ENCODE data around the gene FAM174C.
A peak's percentile ranks its signal among the peaks of the same experiment; 100 is the strongest.

FAM174C gene

DNA sequence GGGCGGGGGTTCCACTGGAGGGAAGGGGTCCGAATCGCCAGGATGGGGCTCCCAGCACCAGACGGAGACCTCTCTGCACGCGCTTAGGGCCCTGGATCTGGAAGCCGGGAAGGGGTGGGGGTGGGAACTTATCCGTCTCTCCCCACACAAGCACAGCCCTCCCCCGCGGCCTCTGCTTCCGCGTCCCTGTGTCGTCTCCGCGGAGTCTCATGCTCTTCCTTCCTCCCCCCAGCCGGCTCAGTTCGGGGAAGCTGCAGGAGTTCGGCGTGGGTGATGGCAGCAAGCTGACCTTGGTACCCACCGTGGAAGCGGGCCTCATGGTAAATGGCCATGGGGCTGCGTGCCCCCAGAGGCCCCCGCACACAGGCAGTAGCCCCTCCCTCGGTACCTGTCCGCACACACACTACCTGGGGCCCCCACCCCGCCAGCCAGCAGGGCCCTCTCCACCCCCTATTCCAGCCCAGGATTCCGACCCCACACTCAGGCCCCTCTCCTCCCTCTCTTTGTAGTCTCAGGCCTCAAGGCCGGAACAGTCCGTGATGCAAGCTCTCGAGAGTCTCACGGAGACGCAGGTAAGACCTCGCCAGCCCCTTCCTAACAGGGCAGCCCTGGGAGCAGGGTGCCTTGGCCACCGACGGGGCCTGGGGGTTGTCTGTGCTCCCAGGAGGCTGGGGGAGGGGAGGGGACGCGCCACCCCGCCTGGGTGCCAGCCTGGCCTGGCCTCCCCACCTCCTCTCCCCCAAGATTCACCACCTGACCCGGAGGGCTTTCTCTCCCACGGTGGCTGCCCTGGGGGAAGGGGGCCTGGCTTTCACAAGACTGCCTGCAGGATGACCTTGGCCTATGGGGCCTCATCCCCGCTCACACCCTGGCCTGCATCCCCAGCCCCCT lies 23.8 kb upstream of the FAM174C start (continued):
- TF ChIP-seq, protein P1, sequence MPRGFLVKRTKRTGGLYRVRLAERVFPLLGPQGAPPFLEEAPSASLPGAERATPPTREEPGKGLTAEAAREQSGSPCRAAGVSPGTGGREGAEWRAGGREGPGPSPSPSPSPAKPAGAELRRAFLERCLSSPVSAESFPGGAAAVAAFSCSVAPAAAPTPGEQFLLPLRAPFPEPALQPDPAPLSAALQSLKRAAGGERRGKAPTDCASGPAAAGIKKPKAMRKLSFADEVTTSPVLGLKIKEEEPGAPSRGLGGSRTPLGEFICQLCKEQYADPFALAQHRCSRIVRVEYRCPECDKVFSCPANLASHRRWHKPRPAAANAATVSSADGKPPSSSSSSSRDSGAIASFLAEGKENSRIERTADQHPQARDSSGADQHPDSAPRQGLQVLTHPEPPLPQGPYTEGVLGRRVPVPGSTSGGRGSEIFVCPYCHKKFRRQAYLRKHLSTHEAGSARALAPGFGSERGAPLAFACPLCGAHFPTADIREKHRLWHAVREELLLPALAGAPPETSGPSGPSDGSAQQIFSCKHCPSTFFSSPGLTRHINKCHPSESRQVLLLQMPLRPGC (tag by site-specific recombination; IDR thresholded peaks at IDR 0.05): 0 out of 2 replicates have a peak, but pooled peaks have one; percentile 28
- TF ChIP-seq ZNF433 (tag by site-specific recombination; IDR thresholded peaks at IDR 0.05; ENCODE audit: low read depth) (no peak), ZNF23 (tag by site-specific recombination; IDR thresholded peaks at IDR 0.05; ENCODE audit: borderline replicate concordance) (no peak), ZNF311 (tag by site-specific recombination; IDR thresholded peaks at IDR 0.05; ENCODE audit: borderline replicate concordance) (no peak), ZNF121 (tag by site-specific recombination; IDR thresholded peaks at IDR 0.05) (peak; percentile 37; the same call in 1 of the 2 replicates), ZNF596 (tag by site-specific recombination; IDR thresholded peaks at IDR 0.05) (no peak), ZNF626 (tag by site-specific recombination; IDR thresholded peaks at IDR 0.05) (no peak), ZNF404 (tag by site-specific recombination; IDR thresholded peaks at IDR 0.05) (no peak), GLIS2 (tag by site-specific recombination; IDR thresholded peaks at IDR 0.05) (peak; percentile 88), ZNF658 (tag by site-specific recombination; IDR thresholded peaks at IDR 0.05) (no peak), ZNF660 (tag by site-specific recombination; IDR thresholded peaks at IDR 0.05) (no peak), OVOL3 (tag by site-specific recombination; IDR thresholded peaks at IDR 0.05) (no peak), ZNF677 (tag by site-specific recombination; IDR thresholded peaks at IDR 0.05) (no peak), ZNF335 (tag by site-specific recombination; conservative IDR thresholded peaks at IDR 0.05) (no peak; the same call in 1 of the 2 replicates), IKZF3 (tag by site-specific recombination; IDR thresholded peaks at IDR 0.05) (peak; percentile 72; the same call in 1 of the 2 replicates), GLI4 (tag by site-specific recombination; IDR thresholded peaks at IDR 0.05) (no peak), ZNF473 (tag by site-specific recombination; IDR thresholded peaks at IDR 0.05) (no peak), ZNF777 (tag by site-specific recombination; IDR thresholded peaks at IDR 0.05; ENCODE audit: borderline replicate concordance) (no peak), ZNF707 (tag by site-specific recombination; IDR thresholded peaks at IDR 0.05) (no peak), KLF1 (tag by site-specific recombination; IDR thresholded peaks at IDR 0.05) (0 out of 2 replicates have a peak, but pooled peaks have one; percentile 27), ZIC2 (tag by site-specific recombination; IDR thresholded peaks at IDR 0.05) (0 out of 2 replicates have a peak, but pooled peaks have one; percentile 44), ZNF48 (tag by site-specific recombination; IDR thresholded peaks at IDR 0.05) (no peak), ZNF571 (tag by site-specific recombination; IDR thresholded peaks at IDR 0.05) (no peak), ZNF629 (tag by site-specific recombination; IDR thresholded peaks at IDR 0.05) (peak; percentile 14; the same call in 1 of the 2 replicates), ZNF600 (tag by site-specific recombination; IDR thresholded peaks at IDR 0.05) (peak; percentile 89), TCF7L2 (IDR thresholded peaks at IDR 0.05; ENCODE audit: borderline replicate concordance, low read depth, low read length) (no peak), SETDB1 (IDR thresholded peaks at IDR 0.05; ENCODE audit: insufficient read length, low read length) (no peak), ZFHX2 (tag by site-specific recombination; conservative IDR thresholded peaks at IDR 0.05) (peak; percentile 62), ZNF133 (tag by site-specific recombination; IDR thresholded peaks at IDR 0.05) (no peak)
- TF ChIP-seq, protein P2, sequence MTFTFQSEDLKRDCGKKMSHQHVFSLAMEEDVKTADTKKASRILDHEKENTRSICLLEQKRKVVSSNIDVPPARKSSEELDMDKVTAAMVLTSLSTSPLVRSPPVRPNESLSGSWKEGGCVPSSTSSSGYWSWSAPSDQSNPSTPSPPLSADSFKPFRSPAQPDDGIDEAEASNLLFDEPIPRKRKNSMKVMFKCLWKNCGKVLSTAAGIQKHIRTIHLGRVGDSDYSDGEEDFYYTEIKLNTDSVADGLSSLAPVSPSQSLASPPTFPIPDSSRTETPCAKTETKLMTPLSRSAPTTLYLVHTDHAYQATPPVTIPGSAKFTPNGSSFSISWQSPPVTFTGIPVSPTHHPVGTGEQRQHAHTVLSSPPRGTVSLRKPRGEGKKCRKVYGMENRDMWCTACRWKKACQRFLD (tag by site-specific recombination; IDR thresholded peaks at IDR 0.05): no peak
- TF ChIP-seq, protein P3, sequence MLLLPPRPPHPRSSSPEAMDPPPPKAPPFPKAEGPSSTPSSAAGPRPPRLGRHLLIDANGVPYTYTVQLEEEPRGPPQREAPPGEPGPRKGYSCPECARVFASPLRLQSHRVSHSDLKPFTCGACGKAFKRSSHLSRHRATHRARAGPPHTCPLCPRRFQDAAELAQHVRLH (tag by site-specific recombination; IDR thresholded peaks at IDR 0.05): no peak
- TF ChIP-seq, protein P4, sequence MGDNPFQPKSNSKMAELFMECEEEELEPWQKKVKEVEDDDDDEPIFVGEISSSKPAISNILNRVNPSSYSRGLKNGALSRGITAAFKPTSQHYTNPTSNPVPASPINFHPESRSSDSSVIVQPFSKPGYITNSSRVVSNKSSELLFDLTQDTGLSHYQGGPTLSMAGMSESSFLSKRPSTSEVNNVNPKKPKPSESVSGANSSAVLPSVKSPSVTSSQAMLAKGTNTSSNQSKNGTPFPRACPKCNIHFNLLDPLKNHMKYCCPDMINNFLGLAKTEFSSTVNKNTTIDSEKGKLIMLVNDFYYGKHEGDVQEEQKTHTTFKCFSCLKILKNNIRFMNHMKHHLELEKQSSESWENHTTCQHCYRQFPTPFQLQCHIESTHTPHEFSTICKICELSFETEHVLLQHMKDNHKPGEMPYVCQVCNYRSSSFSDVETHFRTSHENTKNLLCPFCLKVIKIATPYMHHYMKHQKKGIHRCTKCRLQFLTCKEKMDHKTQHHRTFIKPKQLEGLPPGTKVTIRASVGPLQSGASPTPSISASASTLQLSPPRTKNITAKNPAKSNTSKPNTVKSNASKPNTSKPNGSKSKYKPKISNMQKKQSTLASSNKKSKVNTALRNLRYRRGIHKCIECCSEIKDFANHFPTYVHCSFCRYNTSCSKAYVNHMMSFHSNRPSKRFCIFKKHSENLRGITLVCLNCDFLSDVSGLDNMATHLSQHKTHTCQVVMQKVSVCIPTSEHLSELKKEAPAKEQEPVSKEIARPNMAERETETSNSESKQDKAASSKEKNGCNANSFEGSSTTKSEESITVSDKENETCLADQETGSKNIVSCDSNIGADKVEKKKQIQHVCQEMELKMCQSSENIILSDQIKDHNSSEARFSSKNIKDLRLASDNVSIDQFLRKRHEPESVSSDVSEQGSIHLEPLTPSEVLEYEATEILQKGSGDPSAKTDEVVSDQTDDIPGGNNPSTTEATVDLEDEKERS (tag by site-specific recombination; IDR thresholded peaks at IDR 0.05): no peak
- TF ChIP-seq, protein P5, sequence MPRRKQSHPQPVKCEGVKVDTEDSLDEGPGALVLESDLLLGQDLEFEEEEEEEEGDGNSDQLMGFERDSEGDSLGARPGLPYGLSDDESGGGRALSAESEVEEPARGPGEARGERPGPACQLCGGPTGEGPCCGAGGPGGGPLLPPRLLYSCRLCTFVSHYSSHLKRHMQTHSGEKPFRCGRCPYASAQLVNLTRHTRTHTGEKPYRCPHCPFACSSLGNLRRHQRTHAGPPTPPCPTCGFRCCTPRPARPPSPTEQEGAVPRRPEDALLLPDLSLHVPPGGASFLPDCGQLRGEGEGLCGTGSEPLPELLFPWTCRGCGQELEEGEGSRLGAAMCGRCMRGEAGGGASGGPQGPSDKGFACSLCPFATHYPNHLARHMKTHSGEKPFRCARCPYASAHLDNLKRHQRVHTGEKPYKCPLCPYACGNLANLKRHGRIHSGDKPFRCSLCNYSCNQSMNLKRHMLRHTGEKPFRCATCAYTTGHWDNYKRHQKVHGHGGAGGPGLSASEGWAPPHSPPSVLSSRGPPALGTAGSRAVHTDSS (tag by site-specific recombination; IDR thresholded peaks at IDR 0.05): no peak
